Uterus (tissue), 2 donors: ENCODE measurements around the gene EFEMP1.

Source experiments
- CTCF ChIP-seq, 4 experiments: fragments of 200-600 bp in 2 of 4; fragments of 450-650 bp in 2 of 4; sonication (generic) in 2 of 4; IDR thresholded peaks; one replicate each; pipeline ENCODE4 v1.5.1; 2016 to 2019; ENCODE audit warnings: antibody characterized with exemption in 4 of 4, mild to moderate bottlenecking in 2 of 4, moderate library complexity in 1 of 4
- POLR2A ChIP-seq, 2 donors: fragments of 450-650 bp; IDR thresholded peaks; one replicate each; pipeline ENCODE4 v1.6.1; 2016; ENCODE audit warnings: antibody characterized with exemption in 2 of 2, mild to moderate bottlenecking in 1 of 2, moderate library complexity in 1 of 2

- TF ChIP-seq CTCF (IDR thresholded peaks at IDR 0.05) (no peak), POLR2A (IDR thresholded peaks at IDR 0.05) (no peak)
Observed at GRCh38 chr2:55879976-55880375, 43.6 kb downstream of the EFEMP1 start.
